Stimulated activated CD8-positive, alpha-beta memory T cell treated with anti-CD3 and anti-CD28 coated beads, Interleukin-4, amount 100 ng/mL, for 1 hour (primary cell): ENCODE results near the gene PPCDC.
"Not testable (repeated sequence)": the region's sequence is repeated elsewhere in the genome, so short reads cannot be mapped to it uniquely, and the experiment has no call there.

Source experiments
- DNase-seq, 2 donors: peaks; one replicate each; pipeline ENCODE4 v3.0.0-alpha.2; 2020; ENCODE audit warnings: low read depth in 2 of 2, low spot score in 1 of 2

PPCDC gene

GRCh38 chr15:75065851-75066509 is 42.6 kb downstream of the PPCDC start:
- DNase-seq: no peak

GRCh38 chr15:75067123-75067830 is 43.9 kb downstream of the PPCDC start:
- DNase-seq: no peak

DNA sequence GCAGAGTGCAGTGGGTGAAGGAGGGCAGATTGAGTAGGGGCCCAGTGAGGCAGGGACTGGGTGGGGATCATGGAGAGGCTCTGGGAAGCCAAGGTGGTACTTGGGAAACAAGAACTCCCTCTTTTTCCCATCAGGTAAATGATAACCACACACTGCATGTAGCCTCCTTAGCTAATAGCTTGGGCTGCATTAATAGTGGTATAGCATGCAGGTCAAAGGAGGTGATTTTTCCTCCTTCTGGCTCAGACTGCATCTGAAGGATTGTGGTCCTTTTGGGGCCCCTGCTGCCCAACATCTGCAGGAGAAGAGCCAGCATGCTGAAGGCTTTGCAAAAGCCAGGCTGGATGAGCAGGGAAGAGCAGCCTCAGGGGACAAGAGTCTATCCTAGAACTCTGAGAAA is 45.4 kb downstream of the PPCDC start:
- DNase-seq: no peak

DNA sequence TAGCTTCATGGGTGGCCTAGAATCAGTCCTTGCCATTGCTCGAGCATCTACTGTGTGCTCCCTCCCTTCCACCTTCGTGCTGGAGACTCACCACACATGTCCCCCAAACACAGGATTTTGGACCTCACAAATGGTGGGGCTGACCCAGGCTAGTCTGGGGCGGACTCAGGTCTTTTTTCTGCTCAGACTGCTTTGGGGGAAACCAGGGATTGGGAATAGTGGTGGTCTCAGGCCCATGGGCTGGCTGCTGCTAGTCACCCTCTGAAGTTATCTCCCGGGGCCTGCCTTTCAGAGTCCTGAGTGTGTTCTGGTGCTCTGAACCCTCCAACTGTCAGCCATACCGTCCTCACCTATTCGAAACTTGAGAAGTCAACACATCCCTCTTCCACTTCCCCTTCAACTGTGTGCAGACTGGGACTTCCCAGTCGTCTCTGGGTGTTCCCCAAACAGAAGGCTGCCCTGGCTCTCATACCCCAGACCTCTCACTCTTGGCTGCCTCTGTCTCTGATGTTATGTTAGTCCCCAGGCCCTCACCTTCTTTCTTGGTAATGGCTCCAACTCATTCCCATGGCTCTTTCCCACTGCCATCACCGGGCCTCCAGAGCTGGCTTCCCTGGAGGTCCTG is 46.0 kb downstream of the PPCDC start:
- DNase-seq: no peak

DNA sequence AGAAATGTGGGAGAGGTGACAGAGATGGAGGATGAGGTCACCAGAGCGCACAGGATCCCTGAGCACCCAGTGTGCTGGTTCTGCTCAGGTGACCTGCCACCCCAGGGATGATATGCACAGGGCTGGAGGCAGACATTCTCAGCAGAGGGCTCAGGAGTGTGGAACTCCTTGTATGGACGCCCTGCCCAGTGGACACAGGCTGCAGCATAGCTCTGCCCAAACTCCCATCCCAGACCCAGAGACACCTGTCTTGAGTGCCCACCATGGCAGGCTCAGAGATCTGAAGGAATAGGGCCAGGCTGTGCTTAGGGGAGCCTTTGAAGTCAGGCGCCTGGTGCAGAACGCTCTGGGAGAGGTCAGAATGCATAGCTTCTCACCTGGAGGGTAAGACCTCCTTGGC is 47.3 kb downstream of the PPCDC start:
- DNase-seq: no peak

DNA sequence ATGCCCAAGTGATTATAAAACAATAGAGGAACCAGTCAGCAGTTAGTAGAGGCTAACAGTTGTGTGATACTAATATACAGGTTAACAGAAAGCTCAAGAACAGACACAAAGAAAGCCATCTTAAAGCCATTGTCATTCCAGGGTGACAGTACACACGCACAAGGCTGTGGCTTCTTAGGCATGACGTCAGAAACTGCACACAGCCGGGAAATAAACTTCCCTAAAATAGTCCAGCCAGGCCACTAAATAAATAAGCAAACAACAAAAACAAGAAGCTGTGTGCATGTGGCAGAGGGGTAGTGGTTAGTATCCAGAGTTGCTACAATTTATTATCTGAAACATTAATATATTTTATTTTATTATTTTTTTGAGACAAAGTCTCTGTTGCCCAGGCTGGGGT is 49.8 kb downstream of the PPCDC start:
- no peak for DNase-seq

DNA sequence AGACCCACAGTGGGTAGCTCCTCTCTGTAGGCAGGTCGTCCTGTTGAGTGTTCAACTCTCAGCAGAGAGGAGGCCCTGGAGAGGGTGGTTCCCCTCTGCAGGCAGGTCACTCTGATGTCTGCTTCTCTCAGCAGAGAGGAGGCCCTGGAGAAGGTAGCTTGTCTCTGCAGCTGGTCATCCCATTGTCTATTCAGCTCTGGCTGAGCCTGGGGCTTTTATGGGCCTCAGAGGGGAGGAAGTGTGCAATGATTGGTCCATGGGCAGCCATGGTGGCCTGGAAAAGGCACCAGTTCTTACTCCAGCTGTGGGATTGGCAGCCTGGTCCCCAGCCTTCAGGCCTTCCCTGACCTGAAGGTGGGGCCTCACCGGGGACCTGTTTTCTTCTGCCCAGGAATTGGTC is 52.9 kb downstream of the PPCDC start:
- DNase-seq: no peak

DNA sequence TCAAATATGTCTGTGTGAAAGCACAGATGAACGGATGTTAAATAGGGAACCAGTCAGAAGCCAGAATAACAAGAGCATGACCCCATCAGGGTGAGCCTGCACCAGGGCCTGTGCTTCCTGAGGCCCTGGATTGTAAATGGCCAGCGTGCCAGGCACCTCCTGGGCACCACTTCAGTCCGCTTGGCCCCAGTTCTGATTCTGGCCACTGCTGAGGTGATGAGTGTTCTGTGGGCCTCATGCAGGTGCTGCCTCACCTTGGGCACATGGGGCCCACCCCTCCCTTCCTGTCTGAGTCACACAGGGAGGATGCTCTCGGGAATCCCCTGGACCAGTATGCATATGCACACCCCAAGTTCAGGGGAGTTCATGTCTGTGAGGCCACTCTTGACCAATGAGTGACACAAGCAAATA is 54.2 kb downstream of the PPCDC start:
- not testable (repeated sequence) for DNase-seq

GRCh38 chr15:75081150-75081549 is 57.8 kb downstream of the PPCDC start:
- no peak for DNase-seq

DNA sequence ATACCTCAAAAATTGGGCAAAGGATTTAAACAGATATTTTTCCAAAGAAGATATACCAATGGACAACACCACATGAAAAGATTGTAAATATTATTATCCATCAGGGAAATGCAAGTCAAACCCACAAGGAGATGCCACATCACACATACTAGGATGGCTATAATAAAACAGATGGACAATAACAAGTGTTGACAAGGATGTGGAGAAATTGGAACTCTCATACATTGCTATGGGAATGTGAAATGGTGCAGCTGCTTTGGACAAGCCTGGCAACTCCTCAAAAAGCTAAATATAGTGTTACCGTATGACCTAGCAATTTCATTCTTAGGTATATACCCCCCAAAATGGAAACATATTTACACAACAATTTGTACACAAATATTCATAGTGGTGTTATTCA is 59.3 kb downstream of the PPCDC start:
- DNase-seq: no peak

GRCh38 chr15:75085708-75086107 is 62.3 kb downstream of the PPCDC start:
- not testable (repeated sequence) for DNase-seq

DNA sequence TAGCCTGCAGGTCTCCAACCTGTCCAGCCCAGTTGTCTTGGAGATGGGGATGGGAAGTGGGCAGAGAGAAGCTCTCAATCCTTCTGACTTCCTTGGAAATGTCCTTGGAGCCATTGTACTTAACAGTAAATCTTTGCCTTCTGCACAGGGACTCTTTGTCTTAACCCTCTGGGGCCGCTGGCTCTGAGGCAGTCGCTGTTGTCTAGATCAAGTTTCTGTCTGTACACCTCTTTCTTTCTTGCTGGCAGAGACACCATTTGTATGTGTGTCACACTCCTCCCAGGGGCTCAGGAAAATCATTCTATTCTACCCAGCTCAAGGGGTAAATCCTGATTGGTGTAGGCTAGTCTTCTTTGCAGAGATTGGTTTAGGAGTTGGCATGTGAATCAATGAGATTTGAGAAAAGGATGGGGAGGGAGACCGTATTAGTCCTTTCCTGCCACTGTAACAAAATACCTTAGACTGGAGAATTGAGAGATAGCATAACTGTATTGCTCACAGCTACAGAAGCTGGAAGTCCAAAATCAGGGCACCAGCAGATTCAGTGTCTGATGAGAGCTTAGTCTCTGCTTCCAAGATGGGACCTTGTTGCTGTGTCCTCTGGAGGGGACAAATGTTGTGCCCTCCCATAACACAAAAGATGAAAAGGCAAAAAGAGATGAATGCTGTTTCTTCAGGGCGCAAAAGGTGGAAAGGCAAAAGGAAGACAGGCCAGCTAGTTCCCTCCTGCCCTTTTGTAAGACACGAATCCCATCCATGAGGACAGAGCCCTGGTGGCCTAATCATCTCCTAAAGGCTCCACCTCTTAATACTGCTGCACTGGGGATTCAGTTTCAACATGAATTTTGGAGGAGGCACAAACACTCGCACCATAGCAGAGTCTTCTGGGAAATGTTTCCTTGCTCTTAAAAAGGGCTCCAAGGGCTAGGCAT is 66.3 kb downstream of the PPCDC start:
- no peak for DNase-seq

DNA sequence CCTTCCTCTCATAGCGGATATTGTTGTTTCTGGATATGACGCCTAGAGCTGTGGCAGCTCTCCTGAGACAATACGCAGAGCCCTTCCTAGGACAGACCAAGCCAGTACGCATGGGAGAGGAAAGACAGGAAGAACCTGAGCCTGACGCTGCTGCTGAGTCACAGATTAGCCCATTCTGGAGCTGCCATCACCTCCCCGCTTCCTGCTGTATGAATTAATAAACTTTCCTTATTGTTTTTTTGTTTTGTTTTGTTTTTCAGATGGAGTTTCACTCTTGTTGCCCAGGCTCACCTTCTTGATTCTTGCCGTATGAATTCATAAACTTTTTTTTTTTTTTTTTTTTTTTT is 67.0 kb downstream of the PPCDC start:
- no peak for DNase-seq

- no peak for DNase-seq
These were observed 68.4 kb downstream of the PPCDC start for GRCh38 chr15:75091814-75092213.

- DNase-seq: not testable (repeated sequence)
These were observed 71.6 kb downstream of the PPCDC start for GRCh38 chr15:75094961-75095478.

- DNase-seq: no peak
These were observed 72.2 kb downstream of the PPCDC start for GRCh38 chr15:75095594-75095993.

- no peak for DNase-seq
These were observed 74.5 kb downstream of the PPCDC start for GRCh38 chr15:75097939-75098338.

DNA sequence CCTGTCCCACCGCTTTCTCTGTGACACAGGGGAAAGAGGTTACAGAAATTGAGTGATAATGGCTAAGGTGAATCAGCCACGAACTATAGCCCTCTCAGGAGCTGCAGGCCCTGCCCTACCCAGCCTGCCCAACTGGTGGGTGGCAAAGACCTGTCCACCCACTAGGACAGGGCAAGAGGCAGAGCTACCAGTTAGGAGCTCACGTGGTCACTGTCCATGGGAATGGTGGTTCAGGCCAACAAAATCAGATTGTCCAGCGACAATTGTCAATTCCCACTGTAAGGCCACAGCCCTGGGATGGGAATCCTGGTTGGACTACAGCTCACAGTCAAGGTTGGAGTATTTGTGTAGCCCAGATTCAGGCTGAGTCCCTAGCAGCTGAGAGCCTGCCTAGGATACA is 75.0 kb downstream of the PPCDC start:
- DNase-seq: no peak
